NCI-H1092 treated with DMSO at 0.1 percent for 48 hours (cell line): ENCODE results near the gene ZNF689.

Experiments used
- DNase-seq: peaks from one replicate; lab custom pipeline; 2025; lab: John Stamatoyannopoulos, UW

Gene ZNF689

GRCh38 chr16:30562021-30562420 is 48.2 kb downstream of the ZNF689 start:
- no peak for DNase-seq

GRCh38 chr16:30561089-30561816 is 48.9 kb downstream of the ZNF689 start:
- DNase-seq, result peak; percentile 54

- no peak for DNase-seq
Measured at GRCh38 chr16:30559690-30560089, 50.5 kb downstream of the ZNF689 start.

DNA sequence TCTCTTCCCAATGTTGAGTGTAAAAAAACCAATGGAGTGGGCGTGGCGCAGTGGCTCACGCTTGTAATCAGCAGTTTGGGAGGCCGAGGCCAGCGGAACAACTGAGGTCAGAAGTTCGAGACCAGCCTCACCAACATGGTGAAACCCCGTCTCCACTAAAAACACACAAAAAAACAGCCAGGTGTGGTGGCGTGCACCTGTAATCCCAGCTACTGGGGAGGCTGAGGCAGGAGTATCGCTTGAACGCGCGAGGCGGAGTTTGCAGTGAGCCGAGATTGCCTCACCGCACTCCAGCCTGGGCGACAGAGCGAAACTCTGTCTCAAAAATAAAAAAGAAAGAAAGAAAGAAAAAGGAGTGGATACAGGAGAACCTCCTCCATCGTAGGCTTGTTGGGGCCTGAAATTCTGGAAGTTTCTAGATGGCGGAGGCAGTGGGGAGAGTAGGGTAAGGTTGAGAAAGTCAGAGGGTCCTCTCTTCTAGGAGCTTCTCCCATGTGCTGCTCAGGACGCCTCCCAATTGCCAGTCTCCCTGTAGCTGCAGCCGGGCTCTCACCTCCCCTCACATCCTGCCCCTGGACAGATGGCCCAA is 51.3 kb downstream of the ZNF689 start:
- no peak for DNase-seq

DNA sequence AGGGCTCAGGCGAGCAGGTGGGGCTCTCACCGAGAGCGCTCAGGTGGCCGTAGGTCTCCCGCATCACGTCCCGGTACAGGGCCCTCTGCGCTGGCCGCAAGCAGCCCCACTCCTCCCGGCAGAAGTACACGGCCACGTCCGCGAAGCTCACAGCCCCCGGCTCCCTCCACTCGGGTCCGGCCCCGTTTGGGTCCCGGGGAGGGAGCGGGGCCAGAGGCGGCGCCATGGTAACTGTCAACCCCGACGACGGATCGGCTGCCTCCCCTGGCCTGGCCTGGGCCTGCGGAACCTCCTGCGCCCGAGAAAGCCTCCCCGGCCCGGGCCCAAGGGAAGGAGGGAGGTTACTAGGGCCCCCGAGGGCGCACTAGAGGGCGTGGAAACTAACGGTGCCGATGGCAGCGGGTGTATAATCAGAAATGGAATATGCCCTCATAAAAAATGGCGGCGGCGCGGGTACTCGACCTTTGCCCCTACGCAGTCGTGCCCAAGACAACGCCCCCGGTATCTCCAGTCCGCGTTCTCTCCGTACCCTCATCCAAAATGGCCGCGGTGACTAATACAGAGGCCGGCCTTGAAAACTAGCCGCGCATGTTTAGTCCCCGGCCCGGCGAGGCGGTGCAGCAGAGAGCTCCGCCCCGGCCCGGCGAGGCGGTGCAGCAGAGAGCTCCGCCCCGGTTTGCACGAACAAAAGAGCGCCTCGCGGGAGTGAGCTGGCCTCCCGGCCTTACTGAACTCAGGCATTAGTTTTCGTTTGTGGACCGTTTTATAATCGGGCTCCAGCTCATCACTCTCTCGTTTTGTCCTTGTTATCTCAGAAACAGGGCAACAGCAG is 52.0 kb downstream of the ZNF689 start, which contains the start of gene ZNF764:
TSS of gene ZNF764 (minus strand) at position 418 of the 832 bp plus-strand sequence. CDS start at position 226, 192 bp downstream.
- peak; percentile 98 for DNase-seq

- peak; percentile 48 for DNase-seq
Measured at GRCh38 chr16:30557707-30557956, 52.6 kb downstream of the ZNF689 start.

DNA sequence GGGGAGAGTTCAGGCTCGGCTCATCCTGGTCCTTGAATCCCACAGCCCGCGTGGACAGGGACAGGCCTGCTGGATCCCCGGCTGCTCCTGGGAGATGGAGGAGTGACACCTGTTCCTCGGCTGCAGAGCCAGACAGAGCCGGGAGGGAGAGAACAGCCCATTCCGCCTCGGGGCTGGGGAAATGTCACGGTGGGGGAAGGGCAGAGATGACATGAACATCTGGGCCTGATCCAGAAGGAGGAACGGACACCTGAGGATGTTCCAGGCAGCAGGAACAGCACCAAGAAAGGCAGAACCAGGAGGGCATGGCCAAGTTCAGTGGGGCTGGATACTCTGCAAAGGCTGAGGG is 54.1 kb downstream of the ZNF689 start:
- no peak for DNase-seq

DNA sequence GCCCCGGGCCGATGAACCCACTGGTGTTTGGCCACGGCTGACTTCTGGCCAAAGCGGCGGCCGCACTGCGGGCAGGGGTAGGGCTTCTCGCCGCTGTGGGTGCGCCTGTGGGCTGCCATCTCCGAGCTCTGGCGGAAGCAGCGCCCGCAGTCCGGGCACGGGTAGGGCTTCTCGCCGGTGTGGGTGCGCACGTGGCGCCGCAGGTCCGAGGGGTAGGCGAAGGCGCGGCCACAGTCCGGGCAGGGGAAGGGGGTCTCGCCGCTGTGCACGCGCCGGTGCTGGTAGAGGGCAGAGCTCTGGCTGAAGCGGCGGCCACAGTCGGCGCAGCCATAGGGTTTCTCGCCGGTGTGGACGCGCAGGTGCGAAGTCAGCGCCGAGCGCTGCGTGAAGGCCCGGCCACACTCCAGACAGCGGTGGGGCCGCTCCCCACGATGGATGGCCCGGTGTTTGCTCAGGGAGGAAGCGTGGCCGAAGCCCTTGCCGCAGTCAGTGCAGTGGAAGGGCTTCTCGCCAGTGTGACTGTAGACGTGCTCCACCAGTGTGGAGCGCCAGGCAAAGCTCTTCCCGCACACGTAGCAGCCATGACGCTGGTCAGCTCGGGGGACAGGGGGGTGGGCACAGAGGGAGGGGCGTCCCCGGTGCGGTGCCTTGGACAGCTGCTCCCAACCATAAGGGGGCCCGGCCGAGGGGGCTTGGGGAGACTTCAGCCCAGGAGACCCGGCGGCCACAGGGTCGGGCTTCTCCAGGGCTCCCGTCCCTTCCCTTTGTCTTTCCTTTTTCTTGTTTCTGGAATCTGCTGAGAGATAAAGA is 54.7 kb downstream of the ZNF689 start:
- no peak for DNase-seq

DNA sequence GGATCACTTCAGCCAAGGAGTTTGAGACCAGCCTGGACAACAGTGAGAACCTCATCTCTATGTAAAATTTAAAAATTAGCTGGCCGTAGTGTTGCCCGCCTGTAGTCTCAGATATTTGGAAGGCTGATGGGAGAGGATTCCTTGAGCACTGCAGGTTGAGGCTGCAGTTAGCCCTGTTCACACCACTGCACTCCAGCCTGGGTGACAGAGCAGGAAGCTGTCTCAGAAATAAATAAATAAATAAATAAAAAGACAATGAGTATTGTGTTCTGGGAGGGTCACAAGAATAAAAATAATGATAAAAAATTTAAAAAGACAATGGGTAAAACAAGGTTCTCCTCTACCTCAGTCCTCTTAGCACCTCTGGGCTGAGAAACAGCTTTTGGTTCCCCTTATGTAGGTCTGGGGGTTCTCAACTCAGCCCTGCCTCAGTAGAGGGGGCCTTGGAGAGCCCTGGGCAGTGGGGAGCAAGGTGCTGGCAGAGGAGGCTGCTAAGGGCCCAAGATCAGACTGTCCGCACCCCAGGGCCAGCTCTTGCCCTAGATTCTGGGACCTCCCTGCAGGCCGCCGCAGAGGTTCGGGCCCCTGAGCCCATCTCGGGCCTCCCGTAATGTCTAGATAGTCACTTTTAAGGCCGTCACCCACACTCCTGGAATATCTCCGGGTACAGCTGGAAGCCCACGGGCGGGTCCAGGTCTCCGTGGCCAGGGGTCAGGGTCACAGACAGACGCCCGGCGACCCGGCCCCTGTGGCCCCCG is 55.5 kb downstream of the ZNF689 start:
- DNase-seq, result no peak

- no peak for DNase-seq
Measured at GRCh38 chr16:30553393-30553899, 56.7 kb downstream of the ZNF689 start.

DNA sequence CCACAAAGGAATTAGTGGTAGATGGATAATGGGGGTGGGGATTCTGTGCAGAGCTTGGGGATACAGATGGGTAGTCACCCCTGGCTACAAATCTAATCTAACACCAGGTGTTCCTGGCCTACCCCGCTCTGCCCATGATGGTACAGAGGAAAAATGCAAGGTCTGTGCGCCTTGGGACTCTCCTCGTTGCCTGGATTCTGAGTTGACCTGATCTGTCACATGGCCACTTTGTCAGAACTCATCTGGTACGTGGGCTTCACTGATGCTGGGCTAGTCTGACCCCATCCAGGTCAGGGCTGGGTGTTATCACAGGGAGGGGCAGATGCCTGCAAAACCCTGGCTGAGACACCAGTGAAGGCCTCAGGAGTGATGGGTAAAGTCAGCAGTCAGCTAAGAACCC is 57.2 kb downstream of the ZNF689 start:
- no peak for DNase-seq
